ENCODE results near the gene KCNJ16.

KCNJ16 gene

GRCh38 chr17:70095455-70095854 lies 20.4 kb downstream of the KCNJ16 start:
- DNase-seq (ENCODE audit: low read depth in 2 of 2, low spot score in 1 of 2) = no peak

- no peak for DNase-seq (ENCODE audit: low read depth in 2 of 2, low spot score in 1 of 2)
Observed at GRCh38 chr17:70096861-70097260, 21.8 kb downstream of the KCNJ16 start.

GRCh38 chr17:70098030-70098429 lies 23.0 kb downstream of the KCNJ16 start:
- DNase-seq (ENCODE audit: low read depth in 2 of 2, low spot score in 1 of 2) = no peak

DNA sequence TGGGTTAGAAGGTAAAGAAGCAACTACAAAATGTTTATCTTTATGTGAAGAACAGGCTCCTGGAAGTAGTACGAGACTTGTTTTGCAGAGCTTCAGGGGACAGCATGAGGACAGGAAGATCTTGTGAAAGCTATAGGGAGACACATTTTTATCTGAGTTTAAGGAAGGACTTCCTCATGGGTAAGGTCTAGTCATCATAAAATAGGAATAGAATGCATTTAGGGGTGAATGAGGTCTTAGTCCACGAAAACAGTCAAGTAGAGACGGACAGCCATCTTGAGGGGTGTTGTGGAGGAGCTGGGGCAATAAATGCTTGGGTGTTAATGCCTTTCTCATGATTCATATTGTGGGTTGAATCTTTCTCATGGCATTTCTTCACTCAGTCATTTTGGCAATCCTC lies 24.3 kb downstream of the KCNJ16 start:
- DNase-seq (ENCODE audit: low read depth in 2 of 2, low spot score in 1 of 2) = no peak

DNA sequence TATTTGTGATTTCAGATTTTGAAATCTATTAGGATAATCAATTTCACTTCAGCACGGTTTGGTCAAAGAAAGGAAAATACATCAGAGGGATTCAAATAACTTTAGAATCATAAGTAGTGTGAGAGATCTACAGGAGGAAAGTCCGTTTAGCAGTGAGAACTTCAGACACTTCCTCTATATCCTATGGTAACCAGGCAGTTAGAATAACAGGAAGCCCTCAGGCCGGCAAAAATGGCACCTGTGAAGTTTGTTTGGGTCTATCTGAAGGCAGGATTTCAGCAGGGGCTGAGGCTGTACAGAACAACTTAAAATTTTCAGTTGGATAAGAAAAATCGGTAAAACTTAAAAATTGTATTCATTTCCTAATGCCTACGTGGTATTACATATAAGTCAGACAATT lies 24.9 kb downstream of the KCNJ16 start:
- no peak for DNase-seq (ENCODE audit: low read depth in 2 of 2, low spot score in 1 of 2)

- no peak for DNase-seq (ENCODE audit: low read depth in 2 of 2, low spot score in 1 of 2)
Observed at GRCh38 chr17:70100983-70101382, 26.0 kb downstream of the KCNJ16 start.

GRCh38 chr17:70102531-70102930 lies 27.5 kb downstream of the KCNJ16 start:
- DNase-seq (ENCODE audit: low read depth in 2 of 2, low spot score in 1 of 2) = no peak

- no peak for DNase-seq (ENCODE audit: low read depth in 2 of 2, low spot score in 1 of 2)
Observed at GRCh38 chr17:70104791-70105523, 29.9 kb downstream of the KCNJ16 start.

DNA sequence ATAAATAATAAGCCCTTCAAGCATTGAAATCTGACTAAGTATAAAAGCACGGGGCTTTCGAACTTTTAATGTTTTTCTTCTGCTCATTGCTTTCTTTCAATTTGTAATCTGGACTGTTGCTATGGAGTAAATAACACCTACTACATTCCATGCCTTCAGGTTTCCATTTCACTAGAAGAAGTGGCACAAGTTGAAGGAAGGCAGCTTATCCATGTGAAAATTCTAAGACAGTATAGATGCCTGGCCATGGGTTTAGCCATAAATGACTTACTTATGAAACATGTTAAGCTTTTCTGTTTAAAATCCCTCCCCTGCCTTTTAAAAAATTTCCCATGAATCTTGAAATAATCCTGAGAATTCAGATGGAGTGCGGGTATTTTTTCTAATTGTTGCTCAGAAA lies 30.6 kb downstream of the KCNJ16 start:
- DNase-seq (ENCODE audit: low read depth in 2 of 2, low spot score in 1 of 2) = no peak

DNA sequence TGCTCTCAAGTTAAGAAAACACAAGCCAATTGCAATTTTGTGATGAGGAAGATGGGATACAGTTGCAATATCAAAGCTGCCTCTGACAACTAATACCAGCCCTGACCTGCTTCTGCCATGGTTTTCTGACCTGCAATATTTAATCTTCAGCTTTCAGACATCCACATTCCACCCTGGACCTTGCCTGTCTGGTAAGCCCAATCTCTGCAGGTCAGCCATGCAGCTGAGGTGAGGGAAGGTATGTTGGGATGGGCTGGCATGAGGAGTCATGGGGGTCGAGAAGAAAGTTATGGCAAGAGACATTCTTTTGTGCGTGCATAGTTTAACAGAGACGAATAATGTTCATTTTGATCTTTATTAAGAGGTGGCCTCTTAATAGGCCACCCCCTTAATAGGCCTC lies 31.5 kb downstream of the KCNJ16 start:
- DNase-seq (ENCODE audit: low read depth in 2 of 2, low spot score in 1 of 2) = no peak

DNA sequence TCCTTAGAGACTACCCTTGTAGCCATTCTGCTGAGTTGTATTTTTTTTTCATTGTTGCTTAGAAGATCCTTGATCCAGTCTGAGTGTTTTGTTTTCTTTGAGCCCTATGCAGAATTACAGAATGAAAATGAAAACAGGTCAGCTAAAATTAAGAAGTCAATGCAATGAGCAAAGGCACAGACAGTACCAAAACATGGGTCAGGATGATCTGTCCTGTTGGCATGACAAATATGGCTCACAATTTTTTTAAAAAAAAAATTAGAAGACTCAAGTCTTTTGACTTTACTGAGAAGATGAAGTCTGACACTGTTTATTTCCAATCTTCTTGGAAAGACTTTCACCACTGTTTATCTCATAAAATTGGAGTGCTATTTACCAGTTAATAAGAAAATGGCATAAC lies 32.4 kb downstream of the KCNJ16 start:
- DNase-seq (ENCODE audit: low read depth in 2 of 2, low spot score in 1 of 2) = no peak

DNA sequence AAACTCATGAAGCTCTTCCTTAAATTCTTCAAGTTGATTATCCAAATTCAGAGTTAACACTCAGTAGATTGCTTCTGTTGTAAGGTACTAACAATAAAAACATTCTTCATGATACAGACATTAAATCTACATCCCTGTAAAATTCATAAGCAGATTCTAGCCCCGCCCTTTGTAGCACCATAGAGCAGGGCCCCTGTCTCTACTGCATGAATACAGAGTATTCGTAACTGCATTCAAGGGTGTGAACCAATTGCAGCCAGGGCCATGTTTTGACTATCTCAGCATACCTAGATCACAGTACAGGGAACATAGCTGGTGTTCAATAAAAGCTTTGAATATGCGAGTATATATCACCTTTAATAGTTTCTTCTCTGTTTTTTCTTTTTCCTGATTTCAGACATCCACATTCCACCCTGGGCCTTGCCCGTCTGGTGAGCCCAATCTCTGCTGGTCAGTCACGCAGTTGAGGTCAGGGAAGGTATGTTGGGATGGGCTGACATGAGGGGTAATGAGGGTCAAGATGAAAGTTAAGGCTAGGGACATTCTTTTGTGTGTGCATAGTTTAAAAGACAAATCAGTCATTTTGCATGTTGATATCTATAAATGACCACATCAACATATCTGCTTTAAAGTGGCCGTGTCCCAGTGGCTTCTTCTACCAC lies 33.0 kb downstream of the KCNJ16 start:
- no peak for DNase-seq (ENCODE audit: low read depth in 2 of 2, low spot score in 1 of 2)

DNA sequence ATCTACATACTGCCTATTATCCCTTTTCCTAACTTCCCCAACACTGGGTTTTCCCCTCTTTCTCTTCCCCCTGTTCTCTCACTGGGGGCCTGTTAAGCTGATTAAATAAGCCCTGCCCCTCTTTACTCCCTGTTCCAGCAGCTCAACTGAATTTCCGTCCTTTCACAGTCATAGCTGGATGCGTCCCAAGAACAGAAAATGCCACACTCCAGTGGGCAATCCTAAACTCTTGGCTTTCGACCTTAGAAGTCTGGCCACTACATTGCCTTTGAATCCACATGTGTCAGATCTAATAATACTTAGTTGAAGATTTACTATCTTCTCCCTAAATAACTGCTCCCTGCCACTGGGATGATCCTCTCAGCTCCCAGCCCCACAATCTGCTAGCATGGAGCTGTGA lies 34.5 kb downstream of the KCNJ16 start:
- DNase-seq (ENCODE audit: low read depth in 2 of 2, low spot score in 1 of 2) = no peak

- DNase-seq (ENCODE audit: low read depth in 2 of 2, low spot score in 1 of 2) = no peak
Observed at GRCh38 chr17:70110443-70110880, 35.4 kb downstream of the KCNJ16 start.

DNA sequence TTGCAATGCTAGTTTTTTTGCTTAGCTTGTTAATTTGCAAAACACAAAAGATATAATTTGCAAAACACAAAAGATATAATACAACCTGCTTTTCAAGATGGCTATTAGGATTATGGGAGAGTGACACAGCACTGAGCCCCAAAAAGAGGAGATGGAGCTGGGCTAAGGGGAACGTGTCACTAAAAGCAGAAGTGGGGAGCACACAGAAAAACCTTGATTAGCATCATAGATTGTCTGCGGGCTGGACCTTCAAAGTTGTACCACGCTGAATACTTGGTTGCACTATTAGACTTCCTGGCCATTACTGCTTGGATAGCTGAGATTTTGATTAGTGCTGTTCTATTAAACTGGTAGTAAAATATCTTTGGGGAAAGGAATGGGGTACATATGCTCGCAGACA lies 36.2 kb downstream of the KCNJ16 start:
- DNase-seq (ENCODE audit: low read depth in 2 of 2, low spot score in 1 of 2) = no peak

DNA sequence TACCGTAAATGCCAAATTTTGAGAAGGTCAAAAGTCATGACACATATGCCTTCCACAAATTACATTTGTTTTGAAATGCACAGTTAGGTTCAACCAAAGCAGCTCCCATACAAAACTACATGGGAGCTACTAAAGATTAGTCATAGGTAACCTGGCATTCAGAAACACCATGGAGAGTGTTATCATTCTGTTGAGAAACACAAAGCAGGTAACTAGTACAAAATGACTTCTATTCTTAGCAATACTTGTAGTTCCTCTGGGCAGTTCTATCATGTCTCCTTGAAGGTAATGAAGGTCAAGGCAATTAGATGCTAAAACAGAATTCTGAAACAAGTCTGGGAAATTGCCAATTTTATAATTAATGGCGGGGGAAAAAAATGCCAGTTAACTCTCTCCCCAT lies 39.4 kb downstream of the KCNJ16 start:
- no peak for DNase-seq (ENCODE audit: low read depth in 2 of 2, low spot score in 1 of 2)

- no peak for DNase-seq (ENCODE audit: low read depth in 2 of 2, low spot score in 1 of 2)
Observed at GRCh38 chr17:70115126-70115525, 40.1 kb downstream of the KCNJ16 start.

GRCh38 chr17:70116919-70117318 lies 41.9 kb downstream of the KCNJ16 start:
- no peak for DNase-seq (ENCODE audit: low read depth in 2 of 2, low spot score in 1 of 2)

- no peak for DNase-seq (ENCODE audit: low read depth in 2 of 2, low spot score in 1 of 2)
Observed at GRCh38 chr17:70119545-70119944, 44.5 kb downstream of the KCNJ16 start.

- no peak for DNase-seq (ENCODE audit: low read depth in 2 of 2, low spot score in 1 of 2)
Observed at GRCh38 chr17:70119983-70120382, 45.0 kb downstream of the KCNJ16 start.

DNA sequence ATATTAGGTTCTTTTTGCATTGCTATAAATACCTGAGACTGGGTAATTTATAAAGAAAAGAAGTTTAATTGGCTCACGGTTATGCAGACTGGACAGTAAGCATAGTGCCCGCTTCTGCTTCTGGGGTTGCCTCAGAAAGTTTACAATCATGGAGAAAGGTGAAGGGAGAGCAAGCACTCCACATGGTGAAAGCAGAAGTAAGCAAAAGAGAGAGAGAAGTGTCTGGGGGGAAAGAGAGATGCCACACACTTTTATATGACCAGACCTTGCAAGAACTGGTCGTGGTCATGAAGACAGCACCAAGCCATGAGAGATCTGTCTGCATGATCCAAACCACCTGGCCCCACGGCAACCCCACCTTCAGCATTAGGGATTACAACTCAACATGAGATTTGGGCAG lies 45.4 kb downstream of the KCNJ16 start:
- no peak for DNase-seq (ENCODE audit: low read depth in 2 of 2, low spot score in 1 of 2)

- DNase-seq (ENCODE audit: low read depth in 2 of 2, low spot score in 1 of 2) = no peak
Observed at GRCh38 chr17:70121126-70121525, 46.1 kb downstream of the KCNJ16 start.

GRCh38 chr17:70123193-70123592 lies 48.2 kb downstream of the KCNJ16 start:
- DNase-seq (ENCODE audit: low read depth in 2 of 2, low spot score in 1 of 2) = no peak

Measured in stimulated activated CD8-positive, alpha-beta memory T cell treated with anti-CD3 and anti-CD28 coated beads, Interleukin-4, amount 100 ng/mL, for 4 hours (primary cell).